HG03097 (cell line): ENCODE measurements around the gene XNDC1N.
A peak's percentile ranks its signal among the peaks of the same experiment; 100 is the strongest.

Experiments
- ATAC-seq: cut with Tn5 transposase; IDR thresholded peaks from one replicate; pipeline ENCODE4 v1.9.1; 2021; ENCODE audit not compliant: unreplicated experiment, low FRiP score

Gene XNDC1N, protein sequence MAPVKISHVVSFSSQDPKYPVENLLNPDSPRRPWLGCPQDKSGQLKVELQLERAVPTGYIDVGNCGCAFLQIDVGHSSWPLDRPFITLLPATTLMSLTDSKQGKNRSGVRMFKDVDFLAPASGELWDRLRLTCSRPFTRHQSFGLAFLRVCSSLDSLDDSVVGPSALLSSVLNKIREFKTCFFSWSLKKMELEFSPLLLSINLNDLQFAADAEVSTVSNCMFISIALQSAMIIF

DNA sequence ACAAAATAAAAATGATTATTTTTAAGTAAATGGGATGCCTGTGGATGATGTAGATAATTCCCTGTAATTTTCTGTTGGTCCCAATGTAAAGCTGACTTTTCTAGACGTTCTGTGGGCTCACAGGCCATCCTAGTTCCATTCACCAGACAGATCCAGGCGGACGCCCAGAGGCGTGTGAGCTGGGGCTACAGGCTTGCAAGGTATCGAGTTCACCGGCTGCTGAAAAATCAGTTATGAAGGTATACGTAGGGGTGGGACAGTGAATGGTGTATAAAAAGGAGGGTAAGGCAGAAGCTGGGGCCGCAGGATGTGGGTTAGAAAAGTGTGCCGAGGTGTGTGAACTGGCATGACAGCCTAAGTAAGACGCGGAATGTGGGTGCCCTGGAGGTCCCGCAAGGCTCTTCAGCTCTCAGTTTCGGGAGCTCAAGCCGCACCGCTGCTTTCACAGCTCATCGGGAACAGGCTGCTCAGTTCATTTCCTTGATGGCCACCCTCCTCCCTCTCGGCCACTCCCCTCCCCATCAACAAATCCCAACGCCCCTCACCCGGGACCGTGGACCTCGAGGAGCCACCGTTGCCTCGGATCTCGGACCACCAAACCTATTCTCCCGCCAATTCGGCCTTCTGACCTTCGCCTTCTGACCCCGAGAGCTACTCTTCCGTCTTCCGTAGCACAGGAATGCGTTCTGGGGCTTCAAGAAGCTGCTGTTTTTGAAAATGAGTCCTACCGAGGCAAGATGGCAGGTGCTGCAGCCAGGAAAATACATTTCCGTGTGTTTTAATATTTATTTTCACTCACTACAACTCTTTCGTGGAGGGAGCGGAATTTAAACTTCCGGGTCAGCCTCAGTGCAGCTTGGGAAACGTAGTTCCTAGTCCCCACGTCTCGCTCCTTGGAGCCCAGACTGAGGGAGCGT, at the start of gene XNDC1N:
Gene XNDC1N (minus strand): TSS at position 775 of the 917 bp plus-strand sequence. CDS start 5,241 bp downstream, outside the sequence.
- peak; percentile 57 for ATAC-seq

DNA sequence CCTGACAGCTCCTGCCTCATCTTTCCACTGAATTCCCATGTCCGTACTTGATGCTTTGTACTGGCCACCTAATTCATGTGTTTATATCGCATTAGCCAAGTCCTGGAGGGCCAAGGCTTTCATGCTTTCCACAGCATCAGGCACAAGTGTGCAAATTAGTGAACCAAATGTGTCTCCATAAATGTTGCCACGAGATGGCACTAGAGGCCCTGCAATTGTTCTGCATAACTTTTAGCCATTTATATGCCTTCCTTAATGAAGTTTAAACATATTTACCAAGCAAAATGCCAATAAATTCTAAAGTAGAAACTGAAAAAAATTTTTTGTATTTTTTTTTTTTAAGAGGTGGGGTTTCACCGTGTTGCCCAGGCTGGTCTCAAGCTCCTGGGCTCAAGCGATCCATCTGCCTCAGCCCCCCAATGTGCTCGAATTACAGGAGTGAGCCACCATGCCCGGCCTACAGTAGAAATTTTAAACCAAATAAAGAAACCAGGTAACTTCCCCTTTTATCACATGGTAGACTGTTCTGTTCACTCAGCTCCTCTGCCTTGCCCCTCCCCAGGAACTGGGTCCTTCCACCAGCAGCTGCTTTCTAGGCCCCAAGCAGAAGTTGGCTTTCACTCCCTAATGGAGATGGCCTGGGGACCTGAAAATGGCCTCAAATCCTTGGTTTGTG, 49.5 kb upstream of the XNDC1N start:
- no peak for ATAC-seq

DNA sequence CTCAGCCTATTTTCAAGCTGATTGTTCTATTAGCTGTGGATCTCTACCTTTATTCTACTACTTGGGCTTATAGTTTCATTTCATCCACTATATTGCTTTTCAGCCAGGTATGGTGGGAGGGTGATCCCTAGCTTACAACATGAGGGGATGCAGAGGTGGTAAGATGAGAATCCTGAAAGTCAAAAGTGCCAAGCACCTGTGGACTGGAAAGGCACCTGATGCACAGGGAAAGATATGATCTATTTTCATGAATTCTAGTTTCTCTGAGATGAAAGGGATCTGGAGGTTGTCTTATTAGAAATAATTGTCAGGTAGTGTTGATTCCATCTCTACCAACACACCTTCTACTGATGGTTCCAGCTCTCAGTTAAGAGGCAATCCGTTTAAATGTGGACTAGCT, 48.7 kb upstream of the XNDC1N start:
- ATAC-seq: no peak

DNA sequence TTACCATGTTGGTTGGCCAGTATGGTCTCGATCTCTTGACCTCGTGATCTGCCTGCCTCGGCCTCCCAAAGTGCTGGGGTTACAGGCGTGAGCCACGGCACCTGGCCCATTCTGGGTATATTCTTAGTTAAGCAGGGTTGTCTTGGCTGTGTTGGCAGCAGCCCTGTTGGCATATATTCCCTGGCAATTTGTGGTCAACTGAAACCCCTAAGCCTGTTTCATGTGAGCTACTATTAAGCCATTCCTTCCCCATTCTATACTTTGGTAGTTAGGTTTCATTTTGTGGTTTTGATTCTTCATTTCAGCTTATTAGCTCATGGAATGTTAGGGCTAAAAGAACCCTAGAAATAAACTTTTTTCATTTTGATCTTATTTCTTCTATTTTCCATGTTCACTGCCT, 48.2 kb upstream of the XNDC1N start:
- ATAC-seq: no peak

DNA sequence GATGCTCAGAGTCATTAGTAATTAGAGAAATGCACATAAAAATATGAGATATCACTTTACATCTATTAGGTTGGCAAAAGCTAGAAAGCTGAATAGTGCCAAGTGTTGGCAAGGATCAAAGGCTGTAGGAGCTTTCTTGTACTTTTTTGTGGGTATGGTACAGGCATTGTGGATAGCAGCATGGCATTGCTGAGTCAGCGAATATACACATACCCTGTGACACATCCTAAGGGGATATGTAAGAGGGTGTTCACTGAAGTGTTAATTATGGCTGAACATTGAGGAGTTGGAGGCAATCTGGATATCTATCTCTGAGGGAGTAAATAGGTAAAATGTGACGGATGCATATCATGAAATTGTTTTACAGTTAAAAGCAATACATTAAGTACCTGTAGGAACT, 43.3 kb upstream of the XNDC1N start:
- no peak for ATAC-seq

DNA sequence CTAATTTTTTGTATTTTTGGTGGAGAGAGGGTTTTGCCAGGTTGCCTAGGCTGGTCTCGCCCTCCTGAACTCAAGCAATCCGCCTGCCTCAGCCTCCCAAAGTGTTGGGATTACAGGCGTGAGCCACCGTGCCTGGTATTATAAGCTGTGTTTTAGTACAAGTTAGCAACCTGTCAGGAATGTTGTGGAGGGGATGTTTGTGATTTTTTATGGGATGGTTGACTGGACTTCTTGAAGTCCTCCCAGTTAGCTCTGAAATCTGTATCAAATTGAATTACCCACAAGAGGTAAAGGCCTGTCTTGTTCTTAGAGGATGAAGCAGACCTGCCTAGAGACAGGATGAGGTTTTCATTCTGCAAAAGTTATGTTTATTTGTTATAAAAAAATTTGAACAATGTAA, 36.2 kb upstream of the XNDC1N start:
- ATAC-seq: no peak

DNA sequence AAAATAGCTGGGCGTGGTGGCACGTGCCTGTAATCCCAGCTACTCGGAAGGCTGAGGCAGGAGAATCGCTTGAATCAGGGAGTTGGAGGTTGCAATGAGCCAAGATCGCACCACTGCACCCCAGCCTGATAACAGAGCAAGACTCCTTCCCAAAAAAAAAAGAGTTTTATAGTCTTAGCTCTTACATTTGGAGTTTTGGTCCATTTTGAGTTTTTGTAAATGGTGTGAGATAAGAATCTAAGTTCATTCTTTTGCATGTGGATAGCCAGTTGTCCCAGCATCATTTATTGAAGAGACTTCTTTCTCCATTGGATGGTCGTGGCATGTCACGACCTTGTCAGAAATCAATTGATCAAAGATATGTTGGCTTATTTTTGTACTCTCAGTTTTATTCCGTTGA, 35.1 kb upstream of the XNDC1N start:
- no peak for ATAC-seq

DNA sequence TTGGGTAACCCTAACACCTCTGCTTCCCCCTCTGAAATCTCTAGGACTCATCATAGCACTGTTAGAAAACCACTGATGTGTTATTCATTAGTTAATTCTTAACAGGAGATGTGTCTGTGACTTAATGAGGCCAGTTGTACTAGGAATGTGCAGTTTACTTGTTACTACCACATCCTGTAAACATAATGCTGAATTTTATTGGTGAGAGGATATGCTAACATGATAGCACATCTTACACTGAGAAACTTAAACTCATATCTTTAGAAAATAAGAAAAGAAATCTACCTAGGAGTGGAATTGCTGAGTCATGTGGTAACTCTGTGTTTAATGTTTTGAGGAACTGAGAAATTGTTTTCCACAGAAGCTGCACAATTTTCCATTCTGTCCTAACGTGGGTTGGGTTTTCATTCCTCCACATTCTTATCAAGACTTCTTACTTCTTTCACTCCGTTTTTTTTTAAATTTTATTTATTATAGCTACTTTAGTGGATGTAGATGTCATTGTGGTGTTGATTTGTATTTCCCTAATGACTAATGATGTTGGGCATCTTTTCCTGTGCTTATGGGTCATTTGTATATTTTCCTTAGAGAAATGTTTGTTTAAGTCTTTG, 34.1 kb upstream of the XNDC1N start:
- ATAC-seq: peak; percentile 66

DNA sequence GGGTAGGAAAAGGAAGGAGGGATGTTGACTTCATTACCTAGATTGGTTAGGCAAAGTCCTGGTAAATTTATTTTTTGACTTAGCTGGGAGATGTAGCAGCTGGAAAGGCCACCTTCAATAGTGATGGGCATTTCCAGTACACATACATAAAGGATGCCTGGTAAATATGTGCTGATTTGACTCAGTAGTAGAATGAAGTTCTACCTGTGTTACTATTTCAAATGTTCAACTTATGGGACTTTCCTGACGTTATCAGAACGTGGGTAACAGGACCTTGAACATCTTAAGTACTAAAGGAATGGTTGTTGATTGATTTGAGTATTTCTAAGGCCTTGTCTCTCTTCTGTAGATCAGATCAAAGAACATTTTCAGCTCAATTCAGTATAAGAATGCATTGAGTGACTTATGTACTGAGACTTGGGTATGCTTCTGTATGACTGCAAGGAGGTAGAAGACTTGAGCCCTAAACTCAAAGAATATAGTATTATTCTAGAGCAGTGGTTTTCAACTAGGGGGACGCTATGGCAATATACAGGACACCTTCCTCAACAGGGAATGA, 27.6 kb upstream of the XNDC1N start:
- ATAC-seq: no peak

DNA sequence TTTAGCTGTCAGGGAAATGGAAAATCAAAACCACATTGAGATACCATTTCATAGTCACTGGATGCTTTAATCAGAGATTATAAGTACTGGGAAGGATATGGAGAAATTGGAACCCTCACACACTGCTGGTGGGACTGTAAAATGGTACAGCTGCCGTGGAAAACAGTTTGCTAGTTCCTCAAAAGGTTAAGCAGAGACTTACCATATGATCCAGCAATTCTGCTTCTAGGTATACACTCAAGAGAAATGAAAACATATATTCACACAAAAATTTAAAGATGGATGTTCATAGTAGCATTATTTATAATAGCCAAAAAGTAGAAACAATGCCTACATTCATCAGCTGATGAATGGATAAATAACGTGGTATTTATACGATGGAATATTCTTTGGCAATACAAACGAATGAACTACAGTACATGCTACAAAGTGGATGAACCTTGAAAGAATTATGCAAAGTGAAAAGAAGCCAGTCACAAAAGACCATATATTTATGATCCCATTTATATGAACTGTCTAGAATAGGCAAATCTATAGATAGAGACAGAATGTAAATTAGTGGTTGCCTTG, 23.4 kb upstream of the XNDC1N start:
- ATAC-seq: no peak

DNA sequence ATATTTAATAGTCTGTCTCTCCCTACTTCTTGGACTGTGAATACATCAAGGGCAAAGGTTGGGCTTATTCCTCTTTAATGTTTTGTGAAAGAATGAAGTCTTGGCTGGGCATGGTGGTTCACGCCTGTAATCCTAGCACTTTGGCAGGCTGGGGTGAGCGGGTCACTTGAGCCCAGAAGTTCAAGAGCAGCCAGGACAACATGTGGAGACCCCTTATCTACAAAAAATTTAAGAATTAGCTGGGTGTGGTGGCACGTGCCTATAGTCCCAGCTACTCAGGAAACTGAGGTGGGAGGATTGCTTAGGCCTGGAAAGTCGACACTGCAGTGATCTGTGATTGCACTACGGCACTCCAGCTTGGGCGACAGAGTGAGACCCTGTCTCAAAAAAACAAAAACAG, 20.6 kb upstream of the XNDC1N start:
- no peak for ATAC-seq

DNA sequence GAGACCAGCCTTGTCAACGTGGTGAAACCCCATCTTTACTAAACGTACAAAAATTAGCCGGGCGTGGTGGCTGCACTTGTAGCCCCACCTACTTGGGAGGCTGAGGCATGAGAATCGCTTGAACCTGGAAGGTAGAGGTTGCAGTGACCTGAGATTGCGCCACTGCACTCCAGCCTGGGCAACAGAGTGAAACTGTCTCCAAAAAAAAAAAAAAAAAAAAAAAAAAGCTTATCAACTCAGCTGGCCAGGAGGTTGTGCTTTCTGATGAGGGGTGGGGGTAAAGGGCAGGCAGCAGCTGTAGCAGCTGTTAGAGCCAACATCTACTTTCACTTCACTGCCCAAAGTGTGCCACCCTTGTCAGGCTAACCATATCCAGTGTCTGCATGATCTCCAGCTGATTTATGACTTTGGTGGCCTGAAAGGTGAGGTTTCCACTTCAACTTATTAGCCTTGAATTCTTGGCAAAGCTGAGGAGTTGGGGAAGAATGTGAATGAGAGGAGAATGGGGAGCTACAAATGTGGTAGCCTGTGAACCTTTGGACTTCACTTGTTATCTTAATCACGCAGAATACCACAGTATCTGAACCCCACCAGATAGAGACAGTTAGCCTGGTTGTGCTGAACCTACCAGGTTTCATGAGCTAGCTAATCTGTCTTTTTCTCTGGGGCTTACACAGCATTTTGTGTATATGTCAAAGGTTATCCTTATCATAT, 20.1 kb upstream of the XNDC1N start:
- ATAC-seq: no peak

DNA sequence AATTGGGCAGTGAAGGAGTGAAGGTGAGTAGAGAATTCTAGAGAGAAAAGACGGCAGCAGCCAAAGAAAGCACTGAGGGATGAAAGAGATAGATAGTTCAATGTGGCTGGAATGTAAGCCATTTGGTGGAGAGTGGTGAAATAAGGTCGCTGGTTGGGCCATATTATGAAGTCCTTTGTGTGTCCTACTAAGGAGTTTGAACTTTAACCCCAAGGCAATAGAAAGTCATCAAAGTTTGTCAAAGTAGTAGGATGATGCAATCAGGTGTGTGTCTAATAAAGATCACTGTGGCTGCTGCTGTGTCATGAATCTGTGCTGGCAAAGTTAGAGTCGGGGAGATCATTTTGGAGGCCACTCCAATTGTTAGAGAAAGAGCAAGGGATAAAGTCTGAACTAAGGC, 19.1 kb upstream of the XNDC1N start:
- ATAC-seq: no peak

DNA sequence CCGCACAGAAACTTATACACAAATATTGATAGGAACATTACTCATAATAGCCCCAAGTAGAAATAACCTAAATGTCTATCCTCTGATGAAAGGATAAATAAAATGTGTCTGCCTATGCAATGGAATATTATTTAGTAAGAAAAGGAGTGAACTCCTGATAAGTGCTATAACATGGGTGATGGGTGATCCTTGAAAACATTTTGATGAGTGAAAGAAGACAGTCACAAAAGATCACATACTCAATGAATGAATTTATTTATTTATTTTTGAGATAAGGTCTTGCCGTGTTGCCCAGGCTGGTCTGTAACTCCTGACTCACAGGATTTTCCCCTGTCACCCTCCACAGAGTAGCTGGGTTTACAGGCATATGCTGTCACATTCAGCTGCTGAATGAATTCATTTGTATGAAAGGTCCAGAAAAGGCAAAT, 17.8 kb upstream of the XNDC1N start:
- ATAC-seq: no peak

DNA sequence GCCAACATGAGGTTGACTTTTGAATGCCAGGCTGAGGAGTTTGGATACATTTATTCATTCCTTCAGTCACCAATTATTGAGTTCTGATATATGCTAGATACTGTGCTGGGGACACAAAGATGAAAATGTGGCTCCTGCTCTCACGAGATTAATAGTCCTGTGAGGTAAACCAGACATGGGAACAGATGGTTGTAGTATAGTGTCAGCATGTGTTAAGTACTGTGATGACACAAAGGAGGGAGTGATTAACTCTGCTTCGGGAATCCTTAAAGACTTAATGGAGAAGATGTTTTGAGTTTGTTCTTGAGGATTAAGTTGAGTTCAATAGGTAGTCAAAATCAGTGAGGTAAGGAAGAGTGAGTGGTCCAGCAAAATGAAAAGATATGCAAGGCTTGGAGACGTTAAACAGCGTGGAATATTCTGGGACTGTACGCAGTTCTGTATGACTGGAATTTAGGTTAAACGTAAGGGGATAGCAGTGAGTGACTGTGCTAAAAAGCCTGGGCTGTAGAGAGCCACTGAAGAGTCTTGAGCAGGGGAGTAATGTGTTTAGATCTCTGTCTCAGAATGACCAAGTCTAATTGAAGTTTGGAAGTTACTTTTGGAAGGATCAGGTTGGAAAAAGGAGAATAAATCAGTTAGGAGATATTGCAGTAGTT, 12.3 kb upstream of the XNDC1N start:
- no peak for ATAC-seq

DNA sequence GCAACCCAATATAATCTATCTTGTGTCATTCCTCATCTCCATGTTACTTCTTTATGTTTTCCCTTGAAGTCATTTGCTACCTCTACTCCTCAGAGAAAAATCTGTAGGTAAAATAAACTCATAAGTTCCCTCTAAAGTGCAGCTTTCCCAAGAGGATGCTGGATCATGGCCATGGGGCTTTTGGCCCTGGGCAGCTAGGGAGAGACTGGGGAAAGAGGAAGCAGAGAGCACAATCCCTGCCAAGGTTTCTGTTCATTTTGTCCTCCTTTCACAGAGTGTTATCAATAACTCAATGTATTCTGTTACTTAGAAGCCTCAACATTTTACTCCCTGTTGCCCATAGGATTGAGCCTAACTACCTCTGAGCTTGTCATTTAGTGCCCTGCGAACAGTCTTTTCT, 9.4 kb upstream of the XNDC1N start:
- no peak for ATAC-seq

DNA sequence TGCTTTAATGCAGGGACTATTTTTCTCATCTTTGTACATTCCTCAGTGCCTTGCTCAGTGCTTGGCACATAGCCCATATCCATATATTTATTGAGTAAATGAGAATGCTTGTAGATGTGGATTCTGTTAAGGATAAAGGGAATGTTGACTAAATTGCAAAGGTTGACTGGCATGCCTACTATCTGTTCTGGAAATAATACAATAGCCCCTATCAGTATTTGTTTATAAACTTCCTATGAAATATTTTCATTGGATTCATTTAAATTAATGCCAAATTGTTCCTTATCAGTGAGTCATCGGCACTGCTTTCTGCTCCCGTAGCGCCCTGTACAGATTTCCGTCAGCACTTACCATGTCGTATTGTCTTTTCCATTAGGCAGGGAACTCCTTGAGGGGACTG, 8.4 kb upstream of the XNDC1N start:
- ATAC-seq: no peak

DNA sequence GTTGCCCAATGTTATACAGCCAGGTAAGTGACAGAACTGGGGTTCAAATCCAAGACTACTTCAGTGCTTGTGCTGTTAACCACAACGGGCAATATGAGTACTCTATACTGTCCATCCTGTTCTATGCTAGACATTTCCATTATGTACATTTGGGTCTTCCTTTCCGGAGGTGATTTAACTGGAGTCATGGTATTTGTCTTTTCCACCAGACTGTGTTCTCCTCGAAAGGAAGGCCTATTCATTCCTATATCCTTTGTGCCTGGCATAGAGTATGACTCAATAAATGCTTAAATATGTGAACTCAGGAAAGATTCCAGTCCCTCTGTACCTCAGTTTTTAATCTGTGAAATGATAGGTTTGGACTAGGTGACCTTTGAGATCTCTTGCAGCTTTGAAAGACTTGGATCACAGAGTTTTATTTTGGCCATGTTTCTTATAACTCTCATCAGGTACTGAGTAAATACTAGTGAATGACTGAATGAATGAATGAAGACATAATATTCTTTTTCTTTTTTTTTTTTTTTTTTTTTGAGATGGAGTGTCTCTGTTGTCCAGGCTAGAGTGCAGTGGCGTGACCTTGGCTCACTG, 7.0 kb upstream of the XNDC1N start:
- ATAC-seq: no peak

DNA sequence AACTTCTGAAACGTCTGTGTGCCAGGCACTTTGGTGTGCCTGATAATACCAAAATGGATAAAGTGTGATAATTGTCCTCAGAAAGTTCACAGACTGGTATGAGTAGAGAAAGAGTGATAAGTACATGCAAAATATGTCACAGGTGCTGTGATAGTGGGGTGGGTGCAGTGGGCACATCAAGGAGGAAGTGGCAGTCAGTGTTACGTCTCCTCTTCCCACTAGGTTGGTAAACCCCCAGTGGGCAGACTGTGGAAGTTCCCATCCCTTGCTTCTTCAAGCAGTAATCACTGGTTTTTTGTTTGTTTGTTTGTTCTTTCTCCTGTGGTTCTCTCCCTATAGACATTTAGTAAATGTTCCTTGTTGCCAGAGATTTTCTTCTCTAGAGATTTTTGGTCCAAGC, 5.8 kb upstream of the XNDC1N start:
- no peak for ATAC-seq
